Epithelial cell of esophagus (primary cell): ENCODE data around the gene BPIFB3.
A peak's percentile ranks its signal among the peaks of the same experiment; 100 is the strongest.
"Not testable (repeated sequence)": the region's sequence is repeated elsewhere in the genome, so short reads cannot be mapped to it uniquely, and the experiment has no call there.

Experiments
- DNase-seq: peaks from one replicate; pipeline ENCODE4 v3.0.0; 2010; ENCODE audit warnings: low read depth
- H3K4me3 ChIP-seq: 2 replicates; pipeline ENCODE4 v1.5.1; 2011; ENCODE audit warnings: mild to moderate bottlenecking, low read length, control low read depth
- TF ChIP-seq, protein P1 (sequence below): IDR thresholded peaks from 2 replicates; pipeline ENCODE4 v1.5.1; 2011; ENCODE audit warnings: low read depth, mild to moderate bottlenecking, low read length, control low read depth, inconsistent platforms; ENCODE audit not compliant: insufficient read depth; ENCODE audit errors: missing control alignments

The BPIFB3 gene

GRCh38 chr20:33119725-33120720, 66.3 kb downstream of the BPIFB3 start:
- H3K4me3 ChIP-seq, result no peak overlapping the region
- TF ChIP-seq, protein P1, sequence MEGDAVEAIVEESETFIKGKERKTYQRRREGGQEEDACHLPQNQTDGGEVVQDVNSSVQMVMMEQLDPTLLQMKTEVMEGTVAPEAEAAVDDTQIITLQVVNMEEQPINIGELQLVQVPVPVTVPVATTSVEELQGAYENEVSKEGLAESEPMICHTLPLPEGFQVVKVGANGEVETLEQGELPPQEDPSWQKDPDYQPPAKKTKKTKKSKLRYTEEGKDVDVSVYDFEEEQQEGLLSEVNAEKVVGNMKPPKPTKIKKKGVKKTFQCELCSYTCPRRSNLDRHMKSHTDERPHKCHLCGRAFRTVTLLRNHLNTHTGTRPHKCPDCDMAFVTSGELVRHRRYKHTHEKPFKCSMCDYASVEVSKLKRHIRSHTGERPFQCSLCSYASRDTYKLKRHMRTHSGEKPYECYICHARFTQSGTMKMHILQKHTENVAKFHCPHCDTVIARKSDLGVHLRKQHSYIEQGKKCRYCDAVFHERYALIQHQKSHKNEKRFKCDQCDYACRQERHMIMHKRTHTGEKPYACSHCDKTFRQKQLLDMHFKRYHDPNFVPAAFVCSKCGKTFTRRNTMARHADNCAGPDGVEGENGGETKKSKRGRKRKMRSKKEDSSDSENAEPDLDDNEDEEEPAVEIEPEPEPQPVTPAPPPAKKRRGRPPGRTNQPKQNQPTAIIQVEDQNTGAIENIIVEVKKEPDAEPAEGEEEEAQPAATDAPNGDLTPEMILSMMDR, result no peak
- DNase-seq, result peak; percentile 18

- TF ChIP-seq, protein P1, result no peak
- no peak overlapping the region for H3K4me3 ChIP-seq
- DNase-seq, result no peak
Measured at GRCh38 chr20:33120934-33121333, 67.2 kb downstream of the BPIFB3 start.

DNA sequence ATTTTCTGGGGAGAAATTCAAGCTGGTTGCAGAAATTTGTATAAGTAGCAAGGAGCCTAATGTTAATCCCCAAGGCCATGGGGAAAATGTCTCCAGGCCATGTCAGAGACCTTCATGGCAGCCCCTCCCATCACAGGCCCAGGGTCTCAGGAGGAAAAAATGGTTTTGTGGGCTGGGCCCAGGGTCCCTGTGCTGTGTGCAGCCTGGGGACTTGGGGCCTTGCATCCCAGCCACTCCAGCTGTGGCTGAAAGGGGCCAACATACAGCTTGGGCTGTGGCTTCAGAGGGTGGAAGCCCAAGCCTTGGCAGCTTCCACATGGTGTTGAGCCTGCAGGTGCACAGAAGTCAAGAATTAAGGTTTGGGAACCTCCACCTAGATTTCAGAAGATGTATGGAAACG, 68.6 kb downstream of the BPIFB3 start:
- not testable (repeated sequence) for H3K4me3 ChIP-seq, DNase-seq
